GM06990 (cell line): ENCODE results near the gene TAL2.
"Not testable (repeated sequence)": the region's sequence is repeated elsewhere in the genome, so short reads cannot be mapped to it uniquely, and the experiment has no call there.

ENCODE experiments used
- DNase-seq: peaks from one replicate; pipeline ENCODE4 v3.0.0-alpha.2; 2011; ENCODE audit not compliant: insufficient read length; ENCODE audit errors: extremely low read depth
- H3K27me3 ChIP-seq: replicated peaks from 2 replicates; pipeline ENCODE4 v1.6.0; 2011; ENCODE audit warnings: low read length; ENCODE audit not compliant: control insufficient read depth, insufficient read depth
- H3K36me3 ChIP-seq: 2 replicates; pipeline ENCODE4 v1.5.1; 2011; ENCODE audit warnings: low read length; ENCODE audit not compliant: control insufficient read depth, insufficient read depth
- H3K4me3 ChIP-seq: replicated peaks from 2 replicates; pipeline ENCODE4 v1.5.1; 2011; ENCODE audit warnings: low read depth, mild to moderate bottlenecking, control low read depth, low read length
- CTCF ChIP-seq: IDR thresholded peaks from 2 replicates; pipeline ENCODE4 v1.5.1; 2011; ENCODE audit warnings: low read length, control low read depth, mild to moderate bottlenecking, inconsistent platforms; ENCODE audit not compliant: insufficient read depth, poor library complexity, severe bottlenecking

Gene TAL2

GRCh38 chr9:105700668-105701067, 38.4 kb downstream of the TAL2 start:
- no peak for DNase-seq
- Histone ChIP-seq H3K27me3 (no peaks in the 10 kb centered on the region), H3K36me3 (no peaks in the 10 kb centered on the region), H3K4me3 (no peak overlapping the region)
- TF ChIP-seq CTCF, result no peak

GRCh38 chr9:105701145-105701544, 38.9 kb downstream of the TAL2 start:
- H3K4me3 ChIP-seq, result no peak overlapping the region
- no peak for TF ChIP-seq CTCF
- H3K27me3 ChIP-seq, result no peaks in the 10 kb centered on the region
- no peaks in the 10 kb centered on the region for H3K36me3 ChIP-seq
- no peak for DNase-seq

GRCh38 chr9:105702207-105702606, 40.0 kb downstream of the TAL2 start:
- no peak for DNase-seq
- H3K36me3 ChIP-seq, result no peaks in the 10 kb centered on the region
- no peak for TF ChIP-seq CTCF
- H3K4me3 ChIP-seq, result no peak overlapping the region
- no peaks in the 10 kb centered on the region for H3K27me3 ChIP-seq

GRCh38 chr9:105703638-105704037, 41.4 kb downstream of the TAL2 start:
- H3K4me3 ChIP-seq, H3K27me3 ChIP-seq, DNase-seq, H3K36me3 ChIP-seq: not testable (repeated sequence)

GRCh38 chr9:105706156-105706555, 43.9 kb downstream of the TAL2 start:
- Histone ChIP-seq H3K4me3 (no peak overlapping the region), H3K36me3 (no peaks in the 10 kb centered on the region; the same call in 1 of the 2 replicates), H3K27me3 (no peaks in the 10 kb centered on the region)
- DNase-seq, result no peak
- no peak for TF ChIP-seq CTCF

GRCh38 chr9:105708405-105708804, 46.1 kb downstream of the TAL2 start:
- Histone ChIP-seq H3K27me3 (no peaks in the 10 kb centered on the region), H3K36me3 (no peaks in the 10 kb centered on the region; the same call in 1 of the 2 replicates), H3K4me3 (peak overlapping the region; percentile 15)
- DNase-seq, result no peak
- no peak for TF ChIP-seq CTCF
